Embryonic facial prominence (tissue), 1 donor: Measurements from ENCODE around the gene KIRREL2.
A peak's percentile ranks its signal among the peaks of the same experiment; 100 is the strongest.
"Not testable (repeated sequence)": the region's sequence is repeated elsewhere in the genome, so short reads cannot be mapped to it uniquely, and the experiment has no call there.

Experiments used
- DNase-seq: peaks from one replicate; pipeline ENCODE4 v3.0.0-alpha.2; 2016; ENCODE audit errors: extremely low spot score

The KIRREL2 gene

DNA sequence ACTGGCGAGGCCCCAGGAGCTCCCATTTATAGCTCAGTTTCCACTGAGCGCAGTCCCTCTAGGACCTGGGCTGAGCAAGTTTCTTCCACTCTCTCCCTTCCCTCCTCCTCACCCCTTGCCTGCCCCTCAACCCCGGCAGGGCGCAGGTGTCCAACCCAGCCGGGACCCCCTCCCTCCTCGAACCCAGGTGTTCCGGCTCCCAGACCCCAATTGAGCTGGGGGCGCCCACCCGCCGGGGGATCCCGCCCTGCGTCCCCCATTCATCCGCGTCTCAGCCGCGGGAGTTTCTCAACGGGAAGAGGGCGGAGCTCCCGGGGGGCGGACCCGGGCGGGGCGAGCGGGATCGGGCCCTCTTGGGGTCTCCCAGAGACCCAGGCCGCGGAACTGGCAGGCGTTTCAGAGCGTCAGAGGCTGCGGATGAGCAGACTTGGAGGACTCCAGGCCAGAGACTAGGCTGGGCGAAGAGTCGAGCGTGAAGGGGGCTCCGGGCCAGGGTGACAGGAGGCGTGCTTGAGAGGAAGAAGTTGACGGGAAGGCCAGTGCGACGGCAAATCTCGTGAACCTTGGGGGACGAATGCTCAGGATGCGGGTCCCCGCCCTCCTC lies at the start of gene KIRREL2:
Gene KIRREL2, plus strand, starts transcription at position 366 of the 604 bp plus-strand sequence. Its CDS starts 209 bp downstream, at position 575.
- no peak for DNase-seq

DNA sequence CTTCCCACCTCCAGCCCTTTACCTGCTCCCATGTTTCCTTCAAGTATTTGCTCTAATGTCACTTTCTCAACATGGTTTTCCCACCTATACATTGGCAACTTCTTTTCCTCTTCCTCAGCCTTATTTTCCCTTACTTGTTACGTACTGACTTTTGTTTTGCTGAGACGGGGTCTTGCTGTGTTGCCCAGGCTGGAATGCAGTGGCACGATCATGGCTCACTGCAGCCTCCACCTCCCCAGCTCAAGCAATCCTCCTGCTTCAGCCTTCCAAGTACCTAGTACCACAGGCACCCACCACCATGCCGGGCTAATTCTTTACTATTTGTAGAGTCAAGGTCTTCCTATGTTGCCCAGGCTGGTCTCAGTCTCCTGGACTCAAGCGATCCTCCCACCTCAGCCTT lies 49.1 kb upstream of the KIRREL2 start:
- DNase-seq = no peak

DNA sequence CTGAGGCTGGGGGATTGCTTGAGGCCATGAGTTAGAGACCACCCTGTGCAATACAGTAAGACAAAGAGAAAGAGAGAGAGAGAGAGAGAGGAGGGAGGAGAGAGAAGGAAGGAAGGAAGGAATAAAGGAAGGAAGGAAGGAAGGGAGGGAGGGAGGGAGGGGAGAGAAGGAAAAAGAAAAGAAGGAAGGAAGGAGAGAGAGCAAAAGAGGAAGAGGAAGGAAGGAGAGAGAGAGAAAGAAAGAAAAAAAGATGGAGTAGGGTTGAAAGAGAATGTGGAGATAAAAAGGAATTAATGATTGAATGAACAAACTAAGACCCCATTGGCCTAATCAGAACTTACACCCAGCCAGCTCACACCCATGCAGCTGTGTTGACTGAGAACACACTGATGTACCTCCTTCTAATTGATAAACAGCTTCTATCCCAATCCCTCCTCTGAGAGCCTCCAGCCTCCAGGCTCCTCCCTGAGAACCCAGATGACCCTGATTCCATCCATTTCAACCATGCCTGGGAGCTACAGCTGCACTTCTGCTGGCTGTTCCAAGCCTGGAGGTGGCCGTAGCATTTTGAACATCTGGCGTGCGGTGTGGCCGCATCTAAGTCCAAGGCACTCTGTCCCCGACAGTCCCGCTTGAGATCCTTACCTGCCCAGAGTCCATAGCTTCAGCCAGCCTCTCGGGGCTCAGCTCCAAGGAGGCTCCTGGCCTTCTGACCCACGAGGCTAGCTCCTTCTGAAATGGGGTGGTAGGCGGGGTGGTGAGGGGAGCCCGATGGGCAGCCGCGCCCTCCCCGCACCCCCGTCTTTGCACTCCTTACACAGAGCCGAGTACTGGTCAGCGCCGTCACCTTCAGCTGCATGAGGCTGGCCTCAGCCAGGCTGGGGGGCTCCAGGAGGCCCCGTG lies 45.1 kb upstream of the KIRREL2 start:
- DNase-seq = no peak

DNA sequence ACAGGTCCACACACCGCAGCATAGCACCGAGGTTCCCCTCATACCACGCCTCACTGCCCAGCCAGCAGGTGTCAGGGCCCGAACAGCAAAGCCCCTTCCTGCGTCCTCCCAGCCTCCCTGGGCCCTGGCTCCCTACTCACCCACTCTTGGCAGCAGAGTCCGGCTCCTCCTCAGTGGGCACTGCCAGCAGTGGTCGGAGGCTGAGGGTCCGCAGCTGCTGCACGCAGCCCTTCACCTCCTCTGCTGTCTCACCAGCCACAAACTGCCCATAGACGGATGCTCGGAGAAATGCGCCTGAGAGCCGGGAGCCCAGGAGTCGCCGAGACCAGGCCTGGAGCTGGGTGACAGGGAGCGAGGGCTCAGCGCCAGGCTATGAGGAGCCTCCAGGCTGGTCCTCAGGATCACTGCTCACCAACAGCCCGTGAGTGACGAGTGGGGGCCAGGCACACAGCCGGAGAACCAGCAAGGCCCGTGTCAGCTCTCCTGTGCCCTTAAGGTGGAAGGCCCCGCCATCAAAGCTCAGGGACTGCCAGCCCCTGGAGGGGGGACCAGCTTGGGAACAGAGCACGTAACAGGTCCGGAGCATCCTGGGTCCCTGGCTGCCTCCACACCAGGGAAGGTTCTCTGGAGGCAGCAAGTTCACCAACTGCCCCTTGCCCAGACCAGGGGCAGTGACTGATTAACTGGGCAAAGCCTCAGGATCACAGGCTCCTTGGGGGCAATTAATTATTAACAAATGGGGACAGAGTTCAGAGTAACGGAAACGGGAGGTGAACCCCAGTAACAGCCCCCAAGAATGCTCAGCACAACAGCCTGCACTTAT lies 44.3 kb upstream of the KIRREL2 start, which contains the start of gene PRODH2:
Gene PRODH2, minus strand, starts transcription at position 626 of the 823 bp plus-strand sequence. Its CDS starts 40 bp downstream, at position 586.
- no peak for DNase-seq

DNA sequence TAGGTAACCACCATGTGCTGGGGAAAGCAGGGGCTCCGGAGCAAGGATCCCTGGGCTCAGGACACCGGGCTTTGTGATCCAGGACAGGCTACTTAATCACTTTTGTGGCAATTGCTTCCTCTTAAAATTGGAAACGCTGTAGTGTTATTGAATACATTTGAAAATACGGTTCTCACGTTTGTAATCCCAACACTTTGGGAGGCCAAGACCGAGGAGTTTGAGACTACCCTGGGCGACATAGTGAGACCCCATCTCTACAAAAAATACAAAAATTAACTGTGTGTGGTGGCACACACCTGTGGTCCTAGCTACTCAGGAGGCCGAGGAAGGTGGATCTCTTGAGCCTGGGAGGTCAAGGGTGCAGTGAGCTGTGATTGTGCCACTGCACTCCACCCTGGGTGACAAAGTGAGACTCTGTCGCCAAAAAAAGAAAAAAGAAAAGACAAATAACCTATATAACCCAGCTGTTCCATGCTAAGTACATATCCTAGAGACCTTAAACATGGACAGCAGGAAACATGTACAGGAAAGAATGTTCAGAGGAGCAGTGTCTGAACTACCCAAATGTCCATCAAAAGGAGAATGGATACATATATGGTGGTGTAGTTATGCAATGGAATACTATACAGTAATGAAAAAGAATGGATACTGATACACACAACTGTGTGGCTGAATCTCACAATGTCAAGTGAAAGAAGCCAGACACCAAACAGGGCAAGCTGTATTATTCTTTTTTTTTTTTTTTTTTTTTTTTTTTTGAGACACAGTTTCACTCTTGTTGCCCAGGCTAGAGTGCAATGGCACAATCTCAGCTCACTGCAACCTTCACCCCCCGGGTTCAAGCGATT lies 43.4 kb upstream of the KIRREL2 start:
- DNase-seq = no peak

DNA sequence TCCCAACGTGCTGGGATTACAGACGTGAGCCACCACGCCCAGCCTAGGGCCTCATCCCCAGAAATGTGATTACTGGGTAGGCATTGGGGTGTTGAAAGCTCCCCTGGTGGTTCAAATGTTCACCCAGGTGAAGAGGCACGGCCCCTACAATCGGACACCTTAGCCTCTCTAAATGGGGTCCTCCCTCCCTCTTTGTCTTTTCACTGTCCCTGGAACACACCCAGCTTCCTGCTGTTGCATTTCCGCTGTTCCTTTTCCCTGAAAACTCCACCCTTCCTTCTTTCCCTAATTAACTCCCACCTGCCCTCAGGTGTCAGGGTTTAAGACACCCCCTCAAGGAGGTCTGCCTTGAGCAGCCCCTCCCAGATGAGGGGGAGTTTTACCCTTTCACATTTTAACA lies 40.4 kb upstream of the KIRREL2 start:
- DNase-seq = no peak

DNA sequence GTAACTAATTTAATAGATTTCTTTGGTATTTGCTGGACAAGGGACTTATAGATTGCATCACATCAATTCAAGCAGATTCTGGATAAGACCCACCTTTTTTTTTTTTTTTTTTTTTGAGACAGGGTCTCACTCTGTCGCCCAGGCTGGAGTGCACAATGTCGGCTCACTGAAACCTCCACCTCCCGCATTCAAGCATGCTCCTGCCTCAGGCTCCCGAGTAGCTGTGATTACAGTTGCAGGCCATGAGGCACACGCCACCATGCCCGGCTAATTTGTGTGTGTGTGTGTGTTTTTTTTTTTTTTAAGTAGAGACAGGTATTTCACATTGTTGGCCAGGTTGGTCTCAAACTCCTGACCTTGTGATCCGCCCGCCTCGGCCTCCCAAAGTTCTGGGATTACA lies 39.9 kb upstream of the KIRREL2 start:
- no peak for DNase-seq

DNA sequence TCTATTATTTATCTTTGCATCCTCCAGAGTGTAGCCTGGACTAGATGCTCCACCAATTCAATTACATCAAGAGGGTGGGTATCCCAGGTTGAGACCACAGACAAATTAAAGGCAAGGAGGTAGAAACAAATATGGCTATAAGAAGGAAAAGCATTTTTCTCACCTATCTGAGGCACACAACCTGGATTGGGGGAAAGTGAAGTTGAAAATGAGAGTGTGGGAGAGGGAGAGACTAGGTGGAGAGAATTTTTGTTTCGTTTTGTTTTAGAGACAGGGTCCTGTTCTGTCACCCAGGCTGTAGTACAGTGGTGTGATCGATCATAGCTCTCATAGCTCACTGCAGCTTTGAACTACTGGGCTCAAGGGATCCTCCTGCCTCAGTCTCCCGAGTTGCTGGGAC lies 38.3 kb upstream of the KIRREL2 start:
- DNase-seq = no peak

DNA sequence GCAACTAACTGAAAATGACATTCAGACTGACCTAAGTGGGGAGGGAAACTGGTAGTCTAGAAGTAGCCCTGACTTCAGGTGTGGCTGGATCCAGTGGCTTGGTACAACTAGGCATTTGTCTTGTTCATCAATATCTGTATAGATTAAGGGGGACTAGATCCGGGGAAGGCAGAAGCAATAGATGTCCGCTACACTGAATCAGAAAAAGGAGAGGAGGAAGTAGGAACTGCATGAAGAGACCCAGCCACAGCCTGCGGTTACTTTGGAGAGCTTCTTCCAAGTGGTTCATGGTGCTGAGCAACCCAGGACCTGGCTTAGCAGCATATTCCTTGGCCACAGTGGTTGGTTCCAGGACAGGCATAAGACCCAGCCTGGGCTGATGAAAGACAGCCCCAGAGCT lies 34.1 kb upstream of the KIRREL2 start:
- DNase-seq = no peak

DNA sequence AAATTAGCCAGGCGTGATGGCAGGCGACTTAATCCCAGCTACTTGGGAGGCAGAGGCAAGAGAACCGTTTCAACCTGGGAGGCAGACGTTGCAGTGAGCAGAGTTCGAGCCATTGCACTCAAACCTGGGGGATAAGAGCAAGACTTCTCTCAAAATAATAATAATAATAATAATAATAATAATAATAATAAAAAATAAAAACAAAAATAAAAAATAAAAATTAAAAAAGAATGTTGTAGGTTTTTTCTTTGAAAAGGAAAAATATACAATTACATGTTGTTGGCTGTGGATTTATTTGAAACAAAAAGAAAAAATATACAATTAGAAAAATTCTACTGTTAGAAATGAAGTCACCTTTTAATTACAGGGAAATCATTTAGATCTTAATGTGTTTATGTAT lies 32.6 kb upstream of the KIRREL2 start:
- DNase-seq = no peak

DNA sequence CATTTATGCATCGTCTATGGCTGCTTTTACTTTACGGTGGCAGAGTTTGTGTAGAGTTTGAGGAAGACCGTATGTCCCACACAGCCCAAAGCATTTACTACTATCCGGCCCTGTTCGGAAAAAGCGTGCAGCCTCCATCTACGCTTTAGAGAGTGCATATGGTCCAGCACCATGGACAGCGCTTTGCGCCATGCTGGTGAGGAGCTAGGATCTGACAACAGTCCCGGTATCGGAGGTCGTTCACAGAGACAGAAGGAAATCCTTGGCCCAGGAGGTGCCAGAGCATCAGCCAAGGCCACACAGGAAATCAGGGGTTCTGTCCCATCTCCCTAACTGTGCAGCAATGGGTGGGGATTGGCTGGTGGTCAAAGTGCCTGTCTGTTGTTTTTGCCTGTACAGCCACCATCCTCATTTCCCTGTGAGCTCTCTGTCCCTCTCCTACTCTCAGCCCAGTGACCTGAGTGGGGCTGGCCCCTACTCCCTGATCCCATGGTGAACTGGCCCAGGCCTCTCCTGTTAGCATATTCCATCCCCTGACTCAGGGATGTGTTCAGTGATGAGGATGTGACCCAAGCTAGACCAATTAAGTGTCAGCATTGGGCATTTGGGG lies 27.9 kb upstream of the KIRREL2 start:
- DNase-seq = peak; percentile 27

DNA sequence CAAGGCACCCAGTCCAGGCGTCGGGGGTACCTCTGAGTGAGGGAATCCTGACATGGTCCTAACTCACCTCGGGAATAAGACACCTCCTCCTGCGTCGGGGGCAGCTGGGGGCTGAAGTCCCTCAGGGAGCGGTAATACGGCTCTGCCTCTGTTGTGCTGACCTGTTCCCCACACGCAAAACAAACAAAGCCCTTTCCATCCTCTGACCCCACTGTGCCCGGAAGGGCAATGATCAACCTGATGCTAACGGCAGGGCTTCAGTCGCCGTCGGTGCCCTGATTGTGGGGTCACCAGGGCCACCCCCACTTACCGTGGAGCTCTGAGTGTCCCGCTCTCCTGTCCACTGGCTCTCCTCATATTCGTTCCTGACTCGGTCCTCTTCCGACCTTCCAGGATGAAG lies 25.7 kb upstream of the KIRREL2 start:
- DNase-seq = no peak

DNA sequence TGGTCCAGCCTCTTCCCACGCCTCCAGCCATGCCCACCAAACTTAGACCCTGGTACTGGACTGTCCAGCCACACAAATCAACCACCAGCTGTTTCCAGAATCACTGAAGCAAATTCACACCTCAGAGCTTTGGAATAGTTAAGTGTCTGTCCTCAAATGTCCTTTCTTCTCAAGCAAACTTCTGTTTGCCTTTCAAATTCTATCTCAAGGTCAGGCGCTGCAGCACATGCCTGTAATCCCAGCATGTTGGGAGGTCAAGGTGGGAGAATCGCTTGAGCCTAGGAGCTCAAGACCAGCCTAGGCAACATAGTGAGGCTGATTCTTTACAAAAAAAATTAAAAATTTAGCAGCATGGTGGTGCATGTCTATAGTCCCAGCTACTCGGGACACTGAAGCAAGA lies 24.7 kb upstream of the KIRREL2 start:
- no peak for DNase-seq

DNA sequence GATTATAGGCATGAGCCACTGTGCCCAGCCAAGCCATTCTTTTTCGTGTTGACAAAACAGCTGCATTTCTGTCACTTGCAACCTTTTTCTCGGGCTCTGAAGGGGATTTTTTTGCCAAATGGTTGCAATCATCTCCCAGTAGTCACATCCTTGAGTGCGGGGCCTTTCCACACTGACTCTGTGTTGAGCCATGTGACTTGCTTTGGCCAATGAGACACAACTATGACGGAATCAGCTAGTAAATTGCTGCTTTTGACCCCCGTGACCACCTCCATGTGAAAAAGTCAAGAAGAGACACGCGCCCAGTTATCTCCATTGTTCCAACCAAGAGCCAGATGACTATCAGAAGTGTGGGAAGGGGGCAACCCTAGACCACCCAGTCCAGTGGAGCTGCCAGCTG lies 22.7 kb upstream of the KIRREL2 start:
- DNase-seq = no peak

DNA sequence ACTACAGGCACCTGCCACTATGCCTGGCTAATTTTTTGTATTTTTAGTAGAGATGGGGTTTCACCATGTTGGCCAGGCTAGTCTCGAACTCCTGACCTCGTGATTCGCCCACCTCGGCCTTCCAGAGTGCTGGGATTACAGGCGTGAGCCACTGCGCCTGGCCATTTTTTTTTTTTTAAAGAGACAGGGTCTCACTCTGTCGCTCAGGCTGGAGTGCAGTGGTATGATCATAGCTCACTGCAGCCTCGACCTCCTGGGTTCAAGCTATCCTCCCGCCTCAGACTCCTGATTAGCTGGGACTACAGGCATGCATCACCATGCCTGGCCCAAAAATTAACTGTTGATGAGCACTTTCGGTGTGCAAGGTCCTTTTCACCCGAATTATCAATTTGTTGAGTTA lies 20.6 kb upstream of the KIRREL2 start:
- DNase-seq = not testable (repeated sequence)

DNA sequence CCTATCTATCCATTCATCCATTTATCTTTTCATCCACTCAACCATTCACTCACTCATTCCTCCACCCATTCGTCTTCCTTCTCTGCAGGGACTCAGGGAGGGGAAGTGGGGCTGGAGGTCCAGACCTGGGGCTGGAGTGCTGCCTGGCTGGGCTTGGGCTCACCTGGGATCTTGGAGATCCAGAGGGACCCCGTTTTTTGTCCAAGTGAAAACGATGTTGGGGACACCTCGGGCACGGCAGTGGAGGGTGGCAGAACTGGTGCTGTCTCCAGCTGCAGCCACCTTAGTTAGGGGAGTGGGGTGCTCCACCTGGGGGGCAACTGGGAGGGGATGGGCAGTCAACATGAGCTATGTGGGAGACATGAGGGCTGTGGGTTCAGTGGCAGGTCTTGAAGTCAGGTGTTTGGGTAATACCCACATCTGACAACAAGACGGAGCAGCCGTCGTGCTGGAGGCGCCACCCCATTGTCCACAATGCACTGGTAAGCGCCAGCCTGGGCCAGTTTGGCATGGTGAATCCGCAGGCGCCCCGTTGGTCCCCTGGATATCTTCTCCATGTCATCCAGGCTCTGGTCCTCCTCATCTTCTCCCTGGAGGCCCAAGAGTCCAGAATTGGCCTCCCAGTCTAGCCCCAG lies 14.6 kb upstream of the KIRREL2 start:
- no peak for DNase-seq

DNA sequence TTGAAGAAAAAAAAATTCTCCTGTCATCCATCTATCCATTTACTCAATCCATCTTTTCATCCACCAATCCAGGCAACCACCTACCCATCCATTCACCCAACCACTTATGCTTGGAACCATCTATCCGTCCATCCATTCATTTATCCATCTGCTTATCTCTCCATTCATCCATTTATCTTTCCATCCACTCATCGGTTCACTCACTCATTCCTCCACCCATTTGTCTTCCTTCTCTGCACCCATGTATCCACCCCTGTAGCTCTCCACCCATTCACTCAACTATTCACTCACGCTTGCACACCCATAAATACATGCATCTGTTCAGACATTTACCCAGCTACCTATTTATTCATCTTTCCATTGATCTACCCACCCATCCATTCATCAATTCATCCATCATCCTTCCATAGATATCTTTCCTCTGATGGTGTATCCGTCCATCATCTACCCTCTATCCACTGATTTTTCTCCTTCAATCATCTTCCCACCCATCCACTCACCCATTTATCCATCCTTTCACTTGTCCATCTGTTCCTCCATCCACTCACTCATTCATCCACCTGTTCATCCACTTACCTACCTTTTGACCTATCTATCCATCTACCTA lies 13.9 kb upstream of the KIRREL2 start:
- no peak for DNase-seq

DNA sequence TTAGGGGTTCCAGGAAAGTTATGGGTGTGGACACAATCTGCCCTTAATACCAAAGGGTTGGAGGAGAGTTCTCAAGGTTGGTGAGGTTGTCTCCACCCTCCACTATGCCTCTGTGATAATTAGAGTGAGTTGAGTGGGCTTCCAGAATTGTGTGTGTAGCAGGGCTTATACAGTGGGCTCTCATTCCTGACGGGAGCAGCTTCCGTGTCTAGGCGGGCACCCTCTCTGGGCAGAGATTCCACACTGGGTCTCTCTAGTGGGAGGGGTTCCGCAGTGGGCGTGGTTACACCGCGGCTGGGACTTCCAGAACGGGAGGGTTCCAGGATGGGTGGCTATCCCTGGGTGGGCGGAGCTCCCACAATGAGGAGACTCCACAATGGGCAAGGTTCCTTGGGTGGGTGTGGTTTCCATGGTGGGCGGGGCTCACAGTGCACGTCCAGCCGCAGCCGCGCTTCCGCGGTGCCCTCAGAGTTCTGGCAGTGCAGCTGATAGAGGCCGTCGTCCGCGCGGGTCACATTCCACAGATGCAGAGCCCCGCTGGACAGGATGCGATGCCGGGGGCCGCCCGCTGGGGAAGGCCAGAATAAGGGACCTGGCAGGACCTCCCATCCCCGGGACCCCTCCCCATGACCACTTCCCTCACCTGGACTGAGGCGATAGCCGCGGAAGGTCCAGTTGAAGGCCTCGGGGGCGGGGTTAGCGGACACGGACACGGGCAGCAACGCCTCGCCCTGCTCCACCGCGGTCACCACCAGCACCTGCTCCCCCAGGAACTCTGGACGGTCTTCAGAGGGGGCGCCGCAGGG lies 12.8 kb upstream of the KIRREL2 start:
- no peak for DNase-seq
